K562 (cell line): ENCODE results near the gene ALKBH8. TPM values are rescaled to one million over a fixed set of nuclear protein-coding genes. Genes with fewer than 3 reads are reported as not detected.

Experiments used
- ATAC-seq: fragments of 200-7000 bp; cut with Tn5 transposase; 3 replicates; pipeline ENCODE4 v1.9.1; 2020; ENCODE audit warnings: moderate library complexity
- BruUV-seq: library from RNA; stranded (reverse); fragments of 400-500 nt; replicated peaks from 2 replicates; lab custom pipeline; 2021; lab: Mats Ljungman, UMichigan
- CTCF ChIA-PET: fragments of 300-600 bp; formaldehyde crosslinking; extraction: SDS; loops from one replicate; lab custom pipeline; 2021; ENCODE audit warnings: low intra/inter-chr PET ratio; lab: Yijun Ruan, JAX
- POLR2A ChIA-PET: fragments of 300-600, 350-650 bp; sonication (Branson Sonifier 250); formaldehyde crosslinking; extraction: SDS; loops from one replicate; lab custom pipeline; 2021; ENCODE audit warnings: antibody characterized with exemption, inconsistent platforms; lab: Yijun Ruan, JAX
- DNase-seq, 4 experiments: peaks; one replicate each; pipeline versions ENCODE4 v3.0.0 to v3.0.0-alpha.2; 2011 to 2018; ENCODE audit warnings: low spot score in 3 of 4, mixed read lengths in 3 of 4; ENCODE audit errors: extremely low read depth in 1 of 4
- FAIRE-seq: peaks from 2 replicates; lab custom pipeline; 2011; peaks lifted over from hg19 to GRCh38; lab: Jason Lieb, UNC
- H2AFZ ChIP-seq: 2 replicates; pipeline ENCODE4 v1.6.0; 2011; ENCODE audit warnings: low read depth, low read length, control low read depth, inconsistent platforms
- H3K27ac ChIP-seq: fragments of 200-600 bp; 3 replicates; pipeline ENCODE4 v1.8.0; 2011; ENCODE audit warnings: low read depth, mild to moderate bottlenecking, control low read depth, inconsistent platforms, low read length, moderate library complexity, mixed read lengths; ENCODE audit errors: extremely low read depth
- H3K27me3 ChIP-seq, 2 experiments: fragments of 300-600 bp in 1 of 2; 2 replicates in 1 of 2; 3 replicates in 1 of 2; pipeline versions ENCODE4 v1.6.0 to v1.8.0; 2011; ENCODE audit warnings: inconsistent platforms in 2 of 2, low read length in 2 of 2, mild to moderate bottlenecking in 1 of 2, mixed read lengths in 1 of 2, moderate library complexity in 1 of 2; ENCODE audit not compliant: control insufficient read depth in 2 of 2, insufficient read depth in 2 of 2
- H3K36me3 ChIP-seq: fragments of 300-600 bp; 3 replicates; pipeline ENCODE4 v1.8.0; 2011; ENCODE audit warnings: mild to moderate bottlenecking, low read length, inconsistent platforms; ENCODE audit not compliant: control insufficient read depth, insufficient read depth
- H3K4me1 ChIP-seq, 2 experiments: fragments of 200-600 bp in 1 of 2; replicated peaks in 1 of 2; 2 replicates in 1 of 2; 3 replicates in 1 of 2; pipeline versions ENCODE4 v1.5.1 to v1.8.0; 2011; ENCODE audit warnings: inconsistent platforms in 2 of 2, low read length in 2 of 2, mild to moderate bottlenecking in 1 of 2, mixed read lengths in 1 of 2, moderate library complexity in 1 of 2; ENCODE audit not compliant: control insufficient read depth in 2 of 2, insufficient read depth in 2 of 2
- H3K4me2 ChIP-seq: 2 replicates; pipeline ENCODE4 v1.6.1; 2011; ENCODE audit warnings: low read length, control low read depth, inconsistent platforms, mixed read lengths; ENCODE audit not compliant: insufficient read depth
- H3K4me3 ChIP-seq: fragments of 200-600 bp; sonication (generic), shearing (Covaris generic); 2 replicates; pipeline ENCODE4 v1.5.1; 2016; ENCODE audit warnings: control low read depth, inconsistent platforms
- H3K79me2 ChIP-seq: fragments of 200-600 bp; 3 replicates; pipeline ENCODE4 v1.8.0; 2011; ENCODE audit warnings: low read length, inconsistent platforms; ENCODE audit not compliant: control insufficient read depth, insufficient read depth
- H3K9ac ChIP-seq, 2 experiments: 2 replicates each; pipeline versions ENCODE4 v1.6.0 to v1.6.1; 2011; ENCODE audit warnings: low read depth in 2 of 2, low read length in 2 of 2, control low read depth in 1 of 2, inconsistent platforms in 1 of 2, mild to moderate bottlenecking in 1 of 2, mixed read lengths in 1 of 2; ENCODE audit not compliant: insufficient read depth in 1 of 2
- H3K9me1 ChIP-seq: one replicate; pipeline ENCODE4 v1.6.0; 2011; ENCODE audit warnings: inconsistent platforms, mild to moderate bottlenecking, low read length, moderate library complexity; ENCODE audit not compliant: control insufficient read depth, insufficient read depth
- H3K9me3 ChIP-seq: replicated peaks from 2 replicates; pipeline ENCODE4 v1.5.1; 2011; ENCODE audit warnings: low read depth, low read length, inconsistent platforms; ENCODE audit not compliant: control insufficient read depth, insufficient read depth
- H4K20me1 ChIP-seq: replicated peaks from 2 replicates; pipeline ENCODE4 v1.6.1; 2011; ENCODE audit warnings: low read length, inconsistent platforms, mixed read lengths; ENCODE audit not compliant: control insufficient read depth, insufficient read depth
- ATF6 ChIP-seq: sonication (generic); formaldehyde crosslinking; IDR thresholded peaks from 2 replicates; pipeline ENCODE4 v1.4.0; 2020; ENCODE audit warnings: mild to moderate bottlenecking, missing genetic modification reagents
- CBX3 ChIP-seq, 2 experiments: IDR thresholded peaks; 1 replicate in 1 of 2; 2 replicates in 1 of 2; pipeline ENCODE4 v1.6.1; 2012; ENCODE audit warnings: inconsistent platforms in 2 of 2, low read length in 2 of 2, borderline replicate concordance in 1 of 2, control low read depth in 1 of 2
- GABPB1 ChIP-seq: sonication (generic); formaldehyde crosslinking; IDR thresholded peaks from 2 replicates; pipeline ENCODE4 v1.8.0; 2022; ENCODE audit warnings: mild to moderate bottlenecking, missing genetic modification reagents
- KDM4B ChIP-seq, 2 experiments: fragments of 450-650 bp in 1 of 2; sonication (generic) in 1 of 2; IDR thresholded peaks; 2 replicates each; pipeline ENCODE4 v1.6.1; 2016 to 2017; ENCODE audit warnings: borderline replicate concordance in 2 of 2, antibody characterized with exemption in 1 of 2, low read depth in 1 of 2, mild to moderate bottlenecking in 1 of 2
- L3MBTL2 ChIP-seq: fragments of 450-650 bp; IDR thresholded peaks from 2 replicates; pipeline ENCODE4 v1.6.1; 2016; ENCODE audit warnings: mild to moderate bottlenecking, moderate library complexity
- NR3C1 ChIP-seq: sonication (generic); formaldehyde crosslinking; IDR thresholded peaks from 2 replicates; pipeline ENCODE4 v1.8.1; 2022; ENCODE audit warnings: missing genetic modification reagents
- PHTF2 ChIP-seq: fragments of 250-450 bp; sonication (Bioruptor Pico); IDR thresholded peaks from 2 replicates; pipeline ENCODE4 v1.5.0; 2021; ENCODE audit warnings: mild to moderate bottlenecking
- U2AF1 ChIP-seq: fragments of 200-400 bp; formaldehyde crosslinking; optimal IDR thresholded peaks from 2 replicates; pipeline ENCODE3; 2017; ENCODE audit warnings: mild to moderate bottlenecking, low read depth, low read length, moderate library complexity
- ZBTB7A ChIP-seq: IDR thresholded peaks from 2 replicates; pipeline ENCODE4 v1.6.1; 2011; ENCODE audit warnings: low read depth, mild to moderate bottlenecking, low read length, moderate library complexity, borderline replicate concordance; ENCODE audit not compliant: control insufficient read depth
- ZKSCAN3 ChIP-seq: fragments of 250-450 bp; sonication (Bioruptor Pico); IDR thresholded peaks from 2 replicates; pipeline ENCODE4 v1.4.0; 2020
- ZNF23 ChIP-seq: fragments of 250-450 bp; sonication (Bioruptor Pico); IDR thresholded peaks from 2 replicates; pipeline ENCODE4 v1.4.0; 2020; ENCODE audit warnings: mild to moderate bottlenecking
- WGBS: fragments of 100-300 bp; shearing (Covaris generic); methylation state at CpG from one replicate; pipeline ENCODE4 v1.1.6; 2016; ENCODE audit warnings: low coverage, mixed read lengths; ENCODE audit not compliant: insufficient coverage; ENCODE audit errors: missing lambda C conversion rate; 5-methylcytosine and 5-hydroxymethylcytosine counted together
- in situ Hi-C: fragments of 300-500 bp; cut with MboI; formaldehyde crosslinking; loops from 4 replicates; pipeline ENCODE4 v1.15.0; 2018; ENCODE audit warnings: inconsistent platforms, mixed read lengths
- intact Hi-C: fragments of 100-400 bp; cut with micrococcal nuclease; formaldehyde crosslinking; loops from 2 replicates; pipeline ENCODE4 v1.14.2; 2022
- polyA plus RNA-seq, 8 experiments: library from polyadenylated mRNA; depleted of rRNA in 4 of 8; stranded (reverse) in 5 of 8; unstranded in 3 of 8; fragments of >200 nt; fragmentation: Nextera tagmentation in 2 of 8; fragmentation: Illumina TruSeq in 1 of 8; extraction: Ambion mirVana in 2 of 8; extraction: Trizol in 1 of 8; gene quantifications; 2 replicates each; pipeline versions ENCODE4 v1.2.1 to v1.2.3, GENCODE V29; 2011 to 2014; ENCODE audit warnings: inconsistent platforms in 1 of 8, missing spikeins in 1 of 8
- total RNA-seq, 7 experiments: library from RNA; depleted of rRNA in 6 of 7; stranded (reverse); fragments of >200 nt in 6 of 7; fragmentation: Illumina TruSeq in 2 of 7; extraction: Trizol in 2 of 7; gene quantifications; 2 replicates each; pipeline versions ENCODE4 v1.2.1 to v1.2.3, GENCODE V29; 2011 to 2021; ENCODE audit warnings: low replicate concordance in 1 of 7

The ALKBH8 gene
- total and polyA plus RNA-seq, 9 of the 15 experiments (the other 6 are each of a cell fraction or from before 2014, with no cell fraction given), result 4.3 to 14.4 (median 9.1) TPM

- in situ Hi-C loops, result no loop called here
- Histone ChIP-seq H3K9me1 (no peaks in the 10 kb centered on the region), H3K4me2 (no peak overlapping the region), H3K4me1 (peaks cover 0 to 5% of the 10 kb centered on the region in 2 experiments; a peak in 1 of 5 replicates), H3K79me2 (no peaks in the 10 kb centered on the region), H3K9me3 (no peaks in the 10 kb centered on the region), H3K4me3 (no peak overlapping the region), H3K9ac (no peak overlapping the region), H3K36me3 (peaks cover 18% of the 10 kb centered on the region), H4K20me1 (no peaks in the 10 kb centered on the region), H3K27ac (no peak overlapping the region), H3K27me3 (no peaks in the 10 kb centered on the region), H2AFZ (no peak overlapping the region)
- intact Hi-C loops, result no loop called here
- no peak for TF ChIP-seq L3MBTL2
- TF ChIP-seq ZBTB7A, result no peak
- TF ChIP-seq CBX3 (IDR thresholded peaks at IDR 0.05; ENCODE audit: borderline replicate concordance in 1 of 2, low read length in 2 of 2), result no peak
- no peak for TF ChIP-seq ZKSCAN3 (CRISPR knock-in tag)
- TF ChIP-seq KDM4B (IDR thresholded peaks at IDR 0.05; ENCODE audit: borderline replicate concordance in 2 of 2, low read depth in 1 of 2), result no peak
- no peak for TF ChIP-seq NR3C1 (CRISPR knock-in tag)
- TF ChIP-seq PHTF2 (CRISPR knock-in tag), result no peak
- no peak for TF ChIP-seq U2AF1
- TF ChIP-seq GABPB1, result no peak
- TF ChIP-seq ZNF23, result no peak
- no peak for TF ChIP-seq ATF6 (CRISPR knock-in tag)
- no peak for ATAC-seq
- ChIA-PET POLR2A (no interaction called here), CTCF (no interaction called here)
- no peak for FAIRE-seq
- no TSS peak for BruUV-seq
- DNase-seq, result no peak
- 82% methylated on average over 1 of the region's 1 CpG for WGBS
Observed at GRCh38 chr11:107501713-107502112, 63.8 kb downstream of the ALKBH8 start.
